ENCODE data around the gene CCDC172.

DNA sequence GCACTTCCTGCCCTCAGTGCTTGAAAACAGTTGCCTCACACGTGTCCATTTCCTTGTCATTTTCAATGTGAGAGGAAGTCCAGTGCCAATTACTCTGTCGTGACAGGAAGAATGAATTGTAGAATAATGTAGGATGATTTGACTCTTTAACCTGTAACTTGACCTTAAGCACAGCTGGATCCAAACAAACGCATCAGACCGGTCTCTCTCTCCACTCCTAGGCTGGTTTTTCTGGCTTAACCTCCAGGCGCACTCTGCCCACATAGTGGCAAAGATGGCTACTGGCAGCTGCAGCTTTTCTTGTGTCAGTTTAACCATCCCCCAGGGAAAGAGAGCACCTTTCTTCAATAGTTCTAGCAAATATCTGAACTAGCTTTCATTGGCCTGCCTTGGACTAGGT lies 74.0 kb downstream of the CCDC172 start:
- TF ChIP-seq, protein P1, sequence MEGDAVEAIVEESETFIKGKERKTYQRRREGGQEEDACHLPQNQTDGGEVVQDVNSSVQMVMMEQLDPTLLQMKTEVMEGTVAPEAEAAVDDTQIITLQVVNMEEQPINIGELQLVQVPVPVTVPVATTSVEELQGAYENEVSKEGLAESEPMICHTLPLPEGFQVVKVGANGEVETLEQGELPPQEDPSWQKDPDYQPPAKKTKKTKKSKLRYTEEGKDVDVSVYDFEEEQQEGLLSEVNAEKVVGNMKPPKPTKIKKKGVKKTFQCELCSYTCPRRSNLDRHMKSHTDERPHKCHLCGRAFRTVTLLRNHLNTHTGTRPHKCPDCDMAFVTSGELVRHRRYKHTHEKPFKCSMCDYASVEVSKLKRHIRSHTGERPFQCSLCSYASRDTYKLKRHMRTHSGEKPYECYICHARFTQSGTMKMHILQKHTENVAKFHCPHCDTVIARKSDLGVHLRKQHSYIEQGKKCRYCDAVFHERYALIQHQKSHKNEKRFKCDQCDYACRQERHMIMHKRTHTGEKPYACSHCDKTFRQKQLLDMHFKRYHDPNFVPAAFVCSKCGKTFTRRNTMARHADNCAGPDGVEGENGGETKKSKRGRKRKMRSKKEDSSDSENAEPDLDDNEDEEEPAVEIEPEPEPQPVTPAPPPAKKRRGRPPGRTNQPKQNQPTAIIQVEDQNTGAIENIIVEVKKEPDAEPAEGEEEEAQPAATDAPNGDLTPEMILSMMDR (tag by site-specific recombination; IDR thresholded peaks at IDR 0.05), result no peak
- TF ChIP-seq GFI1B (tag by site-specific recombination; IDR thresholded peaks at IDR 0.05) (no peak), ZNF514 (tag by site-specific recombination; IDR thresholded peaks at IDR 0.05) (no peak), ZFP69B (tag by site-specific recombination; IDR thresholded peaks at IDR 0.05) (no peak), ZNF626 (tag by site-specific recombination; IDR thresholded peaks at IDR 0.05) (no peak), ZNF629 (tag by site-specific recombination; IDR thresholded peaks at IDR 0.05) (no peak), KLF16 (tag by site-specific recombination; IDR thresholded peaks at IDR 0.05) (no peak), ZNF623 (tag by site-specific recombination; IDR thresholded peaks at IDR 0.05) (no peak), ZNF169 (tag by site-specific recombination; IDR thresholded peaks at IDR 0.05) (no peak), ZNF768 (tag by site-specific recombination; IDR thresholded peaks at IDR 0.05) (no peak), OSR2 (tag by site-specific recombination; IDR thresholded peaks at IDR 0.05) (no peak), YY1 (tag by site-specific recombination; IDR thresholded peaks at IDR 0.05) (no peak)
- TF ChIP-seq, protein P2, sequence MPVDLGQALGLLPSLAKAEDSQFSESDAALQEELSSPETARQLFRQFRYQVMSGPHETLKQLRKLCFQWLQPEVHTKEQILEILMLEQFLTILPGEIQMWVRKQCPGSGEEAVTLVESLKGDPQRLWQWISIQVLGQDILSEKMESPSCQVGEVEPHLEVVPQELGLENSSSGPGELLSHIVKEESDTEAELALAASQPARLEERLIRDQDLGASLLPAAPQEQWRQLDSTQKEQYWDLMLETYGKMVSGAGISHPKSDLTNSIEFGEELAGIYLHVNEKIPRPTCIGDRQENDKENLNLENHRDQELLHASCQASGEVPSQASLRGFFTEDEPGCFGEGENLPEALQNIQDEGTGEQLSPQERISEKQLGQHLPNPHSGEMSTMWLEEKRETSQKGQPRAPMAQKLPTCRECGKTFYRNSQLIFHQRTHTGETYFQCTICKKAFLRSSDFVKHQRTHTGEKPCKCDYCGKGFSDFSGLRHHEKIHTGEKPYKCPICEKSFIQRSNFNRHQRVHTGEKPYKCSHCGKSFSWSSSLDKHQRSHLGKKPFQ (tag by site-specific recombination; IDR thresholded peaks at IDR 0.05), result no peak

Measured in HEK293 (cell line).